GF-D8 (cell line): Measurements from ENCODE around the gene UTP4.
A peak's percentile ranks its signal among the peaks of the same experiment; 100 is the strongest.

ENCODE experiments used
- DNase-seq: peaks from one replicate; lab custom pipeline; 2025; lab: John Stamatoyannopoulos, UW

Gene UTP4

GRCh38 chr16:69176033-69176800 lies 43.8 kb downstream of the UTP4 start:
- DNase-seq: no peak

- DNase-seq: peak; percentile 44
Measured at GRCh38 chr16:69179328-69180010, 47.0 kb downstream of the UTP4 start.

GRCh38 chr16:69180011-69180338 lies 47.5 kb downstream of the UTP4 start:
- no peak for DNase-seq

- DNase-seq: peak; percentile 7
Measured at GRCh38 chr16:69182730-69183416, 50.4 kb downstream of the UTP4 start.

- DNase-seq: peak; percentile 85
Measured at GRCh38 chr16:69186642-69187445, 54.4 kb downstream of the UTP4 start, which contains the start of gene SNTB2. Gene SNTB2, plus strand, starts transcription at chr16:69187164. Its CDS starts 3 bp downstream, at chr16:69187167.

- no peak for DNase-seq
Measured at GRCh38 chr16:69187446-69188235, 55.2 kb downstream of the UTP4 start.

GRCh38 chr16:69188236-69188549 lies 55.7 kb downstream of the UTP4 start:
- peak; percentile 3 for DNase-seq

- no peak for DNase-seq
Measured at GRCh38 chr16:69188716-69189115, 56.3 kb downstream of the UTP4 start.

GRCh38 chr16:69190046-69190588 lies 57.7 kb downstream of the UTP4 start:
- DNase-seq: no peak

GRCh38 chr16:69190598-69190997 lies 58.1 kb downstream of the UTP4 start:
- peak; percentile 91 for DNase-seq

- DNase-seq: no peak
Measured at GRCh38 chr16:69191136-69191535, 58.7 kb downstream of the UTP4 start.

- no peak for DNase-seq
Measured at GRCh38 chr16:69193855-69194254, 61.4 kb downstream of the UTP4 start.

- no peak for DNase-seq
Measured at GRCh38 chr16:69194488-69194887, 62.0 kb downstream of the UTP4 start.

GRCh38 chr16:69195369-69196029 lies 63.0 kb downstream of the UTP4 start:
- DNase-seq: no peak

GRCh38 chr16:69197573-69197972 lies 65.1 kb downstream of the UTP4 start:
- DNase-seq: no peak

- DNase-seq: no peak
Measured at GRCh38 chr16:69199382-69199781, 66.9 kb downstream of the UTP4 start.

- DNase-seq: no peak
Measured at GRCh38 chr16:69201291-69201690, 68.8 kb downstream of the UTP4 start.

GRCh38 chr16:69201787-69202186 lies 69.3 kb downstream of the UTP4 start:
- no peak for DNase-seq

GRCh38 chr16:69204172-69204571 lies 71.7 kb downstream of the UTP4 start:
- DNase-seq: peak; percentile 3

GRCh38 chr16:69209735-69210134 lies 77.3 kb downstream of the UTP4 start:
- no peak for DNase-seq

- no peak for DNase-seq
Measured at GRCh38 chr16:69217433-69217832, 85.0 kb downstream of the UTP4 start.
